Activated T-helper 9 cell treated with anti-CD3 and anti-CD28 coated beads, Interleukin-2, amount 50 U/mL, for 16 hours (primary cell): ENCODE data around the gene ATP9B.

Experiments used
- DNase-seq: peaks from one replicate; pipeline ENCODE4 v3.0.0-alpha.2; 2020; ENCODE audit warnings: low read depth

ATP9B gene

DNA sequence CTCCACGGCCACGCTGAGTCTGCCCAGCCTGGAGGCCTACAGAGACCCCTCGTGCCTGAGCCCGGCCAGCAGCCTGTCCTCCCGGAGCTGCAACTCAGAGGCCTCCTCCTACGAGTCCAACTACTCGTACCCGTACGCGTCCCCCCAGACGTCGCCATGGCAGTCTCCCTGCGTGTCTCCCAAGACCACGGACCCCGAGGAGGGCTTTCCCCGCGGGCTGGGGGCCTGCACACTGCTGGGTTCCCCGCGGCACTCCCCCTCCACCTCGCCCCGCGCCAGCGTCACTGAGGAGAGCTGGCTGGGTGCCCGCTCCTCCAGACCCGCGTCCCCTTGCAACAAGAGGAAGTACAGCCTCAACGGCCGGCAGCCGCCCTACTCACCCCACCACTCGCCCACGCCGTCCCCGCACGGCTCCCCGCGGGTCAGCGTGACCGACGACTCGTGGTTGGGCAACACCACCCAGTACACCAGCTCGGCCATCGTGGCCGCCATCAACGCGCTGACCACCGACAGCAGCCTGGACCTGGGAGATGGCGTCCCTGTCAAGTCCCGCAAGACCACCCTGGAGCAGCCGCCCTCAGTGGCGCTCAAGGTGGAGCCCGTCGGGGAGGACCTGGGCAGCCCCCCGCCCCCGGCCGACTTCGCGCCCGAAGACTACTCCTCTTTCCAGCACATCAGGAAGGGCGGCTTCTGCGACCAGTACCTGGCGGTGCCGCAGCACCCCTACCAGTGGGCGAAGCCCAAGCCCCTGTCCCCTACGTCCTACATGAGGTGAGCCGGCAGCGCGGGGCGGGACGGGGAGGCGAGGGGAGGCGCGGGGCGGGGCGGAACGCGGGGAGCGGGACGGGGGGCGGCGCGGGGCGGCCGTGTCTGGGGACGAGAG, 341.8 kb downstream of the ATP9B start:
- DNase-seq = no peak

DNA sequence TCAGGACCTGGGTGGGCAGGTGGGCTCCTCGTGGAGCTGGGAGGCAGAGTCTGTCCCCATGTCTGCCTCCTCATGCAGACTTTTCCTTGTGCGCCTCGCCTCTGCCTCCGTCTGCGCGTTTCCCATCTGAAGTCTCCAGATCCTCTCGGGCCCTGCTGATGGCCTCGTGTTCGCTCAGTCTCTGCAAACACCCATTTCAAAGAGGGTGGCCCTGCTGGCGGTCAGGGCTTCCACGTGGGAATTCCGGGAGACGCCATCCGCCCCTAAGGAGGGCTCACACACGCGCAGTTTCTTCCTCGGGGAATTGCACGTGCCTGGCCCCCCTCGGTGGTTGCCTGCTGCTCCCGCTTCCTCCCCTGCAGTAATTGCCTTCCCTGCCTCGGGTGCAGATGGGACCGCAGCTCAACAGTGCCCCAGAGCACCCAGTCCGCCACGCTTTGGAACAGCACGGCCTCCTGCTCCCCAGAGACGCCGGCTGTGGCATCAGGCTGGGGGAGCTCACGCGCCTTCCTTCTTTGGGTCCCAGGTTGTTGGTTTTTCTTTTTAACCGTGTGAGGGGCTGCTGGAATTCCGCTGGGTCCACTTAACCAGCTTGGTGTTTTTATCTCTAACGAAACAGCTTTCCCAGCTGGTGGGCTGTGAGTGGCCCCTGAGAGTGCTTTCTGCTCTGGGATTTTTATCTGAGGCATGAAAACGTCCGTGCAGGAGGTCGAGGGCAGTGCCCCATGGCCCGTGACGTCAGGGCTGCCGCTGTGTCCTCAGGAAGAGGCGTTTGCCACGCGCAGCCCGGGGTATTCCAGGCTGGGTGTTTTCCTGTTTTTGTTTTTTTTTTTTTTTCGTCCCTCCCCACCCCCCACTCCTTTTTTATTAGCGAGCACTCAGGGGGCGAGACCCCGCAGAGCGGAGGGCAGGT, 342.7 kb downstream of the ATP9B start:
- DNase-seq = no peak

DNA sequence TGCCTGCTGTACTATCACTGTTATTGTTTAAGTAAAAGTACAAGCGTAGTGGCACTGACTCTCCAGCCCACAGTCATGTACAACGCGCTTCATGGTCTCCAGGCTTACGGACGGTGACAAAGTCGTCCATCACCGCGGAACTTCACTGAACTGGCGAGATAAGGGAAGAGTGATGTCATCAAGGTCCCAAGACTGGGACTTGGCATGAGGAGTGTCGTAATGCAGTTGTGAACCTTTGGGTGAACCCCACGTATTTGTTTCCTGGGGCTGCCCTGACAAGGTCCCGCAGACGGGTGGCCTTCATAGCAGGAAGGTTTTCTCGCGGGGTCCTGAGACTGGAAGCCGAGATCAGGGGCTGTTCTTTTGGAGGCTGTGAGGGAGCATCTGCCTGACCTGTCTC, 343.8 kb downstream of the ATP9B start:
- DNase-seq = no peak

DNA sequence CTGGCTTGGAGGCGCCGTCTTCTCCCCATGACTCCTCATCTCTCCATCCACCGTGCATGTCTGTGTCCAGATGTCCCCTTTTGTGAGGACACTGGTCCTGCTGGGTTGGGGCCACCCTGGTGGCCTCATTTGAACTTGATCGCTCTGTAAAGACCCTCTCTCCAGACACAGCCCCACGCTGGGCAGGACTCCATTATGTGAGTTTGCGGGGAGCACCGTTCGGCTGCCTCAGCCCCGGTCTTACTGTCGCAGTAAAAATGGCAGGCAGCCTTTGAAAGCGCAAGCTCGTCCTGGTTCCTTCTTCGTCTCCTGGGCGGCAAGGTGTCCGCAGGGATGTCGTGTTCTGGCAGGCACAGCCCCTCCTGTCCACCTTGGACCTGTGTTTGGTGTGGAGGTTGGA, 344.2 kb downstream of the ATP9B start:
- DNase-seq = no peak

DNA sequence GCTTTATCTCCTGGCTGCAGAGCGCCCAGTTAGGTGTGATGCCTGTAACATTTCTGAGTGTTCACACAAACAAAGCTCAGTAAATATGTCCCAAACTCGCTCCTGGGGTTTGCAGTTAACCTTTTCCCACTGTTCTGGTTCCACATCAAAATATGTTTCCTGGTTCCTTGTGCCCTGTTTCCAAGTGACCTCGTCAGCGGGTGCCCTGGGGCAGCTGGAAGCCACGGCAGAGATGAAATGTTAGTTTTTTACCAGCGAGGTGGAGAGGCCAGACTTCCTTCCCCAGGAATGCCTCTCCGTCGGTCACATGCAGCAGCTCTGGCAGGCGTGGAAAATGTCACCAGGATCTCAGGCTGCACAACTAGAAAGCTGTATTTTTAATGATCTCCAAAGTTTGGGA, 344.7 kb downstream of the ATP9B start:
- DNase-seq = no peak

DNA sequence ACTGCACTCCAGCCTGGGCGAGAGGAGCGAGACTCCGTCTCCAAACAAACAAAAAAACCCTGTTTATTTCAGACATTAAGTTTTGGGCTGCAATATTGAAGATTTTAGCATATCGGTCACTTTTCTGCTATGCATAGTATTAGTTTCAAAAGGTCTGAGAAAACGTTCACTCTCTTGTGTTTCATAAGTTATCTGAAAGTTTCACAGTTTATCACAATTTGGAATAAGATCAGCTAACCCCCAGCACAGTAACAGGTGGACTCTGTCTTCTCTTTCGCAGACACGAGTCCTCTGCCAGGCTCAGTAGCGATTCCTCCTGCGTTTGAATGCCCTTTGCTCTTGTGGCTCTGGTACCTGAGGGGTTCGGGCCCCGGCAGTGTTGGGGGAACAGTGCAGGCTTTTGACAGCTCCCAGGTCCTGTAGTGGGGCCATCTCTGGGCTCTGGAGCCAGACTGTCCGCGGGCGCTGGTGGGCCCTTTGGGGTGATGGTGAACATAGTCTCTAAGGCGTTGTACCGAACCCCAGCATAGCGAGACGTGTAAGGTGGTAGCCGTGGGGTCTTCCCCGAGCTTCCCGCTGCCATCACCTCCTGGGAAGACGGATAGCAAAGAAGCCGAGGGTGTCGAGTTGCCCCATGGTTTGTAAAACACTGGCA, 347.0 kb downstream of the ATP9B start:
- no peak for DNase-seq

DNA sequence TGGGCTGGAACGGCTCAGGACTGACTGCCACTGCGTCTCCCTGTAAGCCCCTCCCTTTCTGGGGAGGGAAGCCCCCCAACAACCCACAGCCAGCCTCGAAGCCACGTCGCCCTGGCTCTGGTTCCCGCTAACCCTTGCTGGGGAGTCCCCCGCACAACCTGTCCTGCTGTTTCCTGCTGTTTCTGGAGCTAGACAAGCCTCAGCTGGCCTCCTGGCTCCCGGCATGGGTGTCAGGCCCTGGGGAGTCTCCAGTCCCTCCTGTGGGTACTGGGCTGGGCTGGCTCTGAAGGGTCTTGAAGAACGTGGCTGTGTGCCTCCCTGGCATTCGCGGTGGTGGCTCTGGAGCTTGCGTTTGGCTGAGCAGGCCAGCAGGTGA, 347.5 kb downstream of the ATP9B start:
- no peak for DNase-seq

DNA sequence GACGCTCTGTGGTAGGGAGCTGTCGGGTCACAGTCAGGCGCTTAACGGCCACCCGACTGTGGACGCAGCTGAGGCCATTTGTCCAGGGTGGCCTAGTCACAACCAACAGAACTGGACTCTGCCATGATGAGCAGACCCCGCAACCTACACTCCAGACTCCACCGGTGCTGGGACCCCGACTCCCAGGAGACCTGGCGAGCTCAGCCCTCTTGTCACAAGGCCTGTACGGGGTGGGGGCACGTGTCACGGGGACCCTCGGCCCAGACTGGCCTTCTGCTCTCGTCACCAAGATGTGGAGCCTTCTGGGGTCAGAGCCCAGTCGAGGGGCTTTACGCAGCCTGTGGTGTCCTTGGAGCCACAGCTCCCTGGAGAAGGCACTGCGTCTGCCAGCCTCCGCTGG, 349.0 kb downstream of the ATP9B start:
- no peak for DNase-seq

DNA sequence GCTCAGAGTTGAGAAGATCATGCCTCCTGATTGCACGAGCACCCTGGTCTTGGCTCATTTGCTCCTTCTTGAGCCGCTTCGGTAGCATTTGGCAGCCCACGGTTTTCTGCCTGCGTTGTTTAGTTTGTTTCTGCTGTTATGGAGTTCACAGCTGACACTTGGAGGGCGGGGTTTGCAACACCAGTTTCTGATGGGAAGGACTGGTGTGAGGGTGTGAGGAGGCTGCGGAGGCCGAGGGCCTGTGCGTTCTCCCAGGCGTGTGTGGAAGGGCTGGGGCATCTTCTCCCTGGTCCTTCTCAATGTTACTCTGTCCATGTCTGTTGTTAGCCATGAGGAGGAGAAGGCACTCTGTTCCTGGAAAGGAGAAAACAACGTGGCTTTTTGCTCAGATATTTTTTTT, 349.4 kb downstream of the ATP9B start:
- no peak for DNase-seq

DNA sequence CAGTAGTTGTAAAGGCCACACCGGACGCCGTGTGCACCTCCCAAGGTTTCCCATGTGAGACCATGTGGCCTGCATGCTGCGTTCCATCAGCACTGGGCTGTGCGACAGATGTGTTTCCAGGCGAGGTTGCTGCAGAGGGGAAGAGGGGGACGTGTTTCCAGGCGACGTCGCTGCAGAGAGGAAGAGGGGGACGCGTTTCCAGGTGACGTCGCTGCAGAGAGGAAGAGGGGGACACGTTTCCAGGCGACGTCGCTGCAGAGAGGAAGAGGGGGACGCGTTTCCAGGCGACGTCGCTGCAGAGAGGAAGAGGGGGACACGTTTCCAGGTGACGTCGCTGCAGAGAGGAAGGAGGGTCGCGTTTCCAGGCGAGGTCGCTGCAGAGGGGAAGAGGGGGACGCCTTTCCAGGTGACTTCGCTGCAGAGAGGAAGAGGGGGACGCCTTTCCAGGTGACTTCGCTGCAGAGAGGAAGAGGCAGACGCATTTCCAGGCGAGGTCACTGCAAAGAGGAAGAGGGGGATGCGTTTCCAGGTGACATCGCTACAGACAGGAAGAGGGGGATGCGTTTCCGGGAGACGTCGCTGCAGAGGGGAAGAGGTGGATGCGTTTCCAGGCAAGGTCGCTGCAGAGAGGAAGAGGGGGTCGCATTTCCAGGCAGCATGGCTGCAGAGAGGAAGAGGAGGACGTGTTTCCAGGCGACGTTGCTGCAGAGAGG, 351.0 kb downstream of the ATP9B start:
- DNase-seq = no peak

DNA sequence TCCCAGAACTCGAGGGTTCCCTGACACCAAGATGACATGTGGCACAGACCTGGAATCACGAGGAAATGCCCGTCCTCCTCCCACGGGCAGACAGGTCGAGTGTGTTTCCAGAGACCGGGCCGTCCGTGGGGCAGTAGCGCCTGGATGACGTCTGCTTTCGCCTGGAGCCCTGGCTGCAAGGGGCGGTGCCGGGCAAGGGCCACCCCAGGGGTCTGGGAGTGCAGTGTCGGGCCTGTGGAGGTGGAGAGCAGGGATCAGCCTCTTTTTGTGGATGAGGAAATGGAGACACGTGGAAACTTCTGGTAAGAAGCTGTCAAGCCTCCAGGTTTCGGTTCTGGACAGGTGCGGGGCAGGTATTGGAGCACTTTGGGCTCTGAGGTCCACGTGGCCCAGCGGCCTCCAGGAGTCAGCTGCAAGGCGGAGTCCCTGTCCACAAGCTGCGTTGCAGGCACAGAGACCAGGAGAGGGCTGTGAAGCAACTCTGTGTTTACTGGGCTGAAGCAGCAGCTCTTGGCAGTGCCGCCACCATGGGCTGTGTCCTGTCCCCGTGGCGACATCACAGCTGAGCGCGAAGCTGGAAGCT, 352.2 kb downstream of the ATP9B start:
- no peak for DNase-seq

DNA sequence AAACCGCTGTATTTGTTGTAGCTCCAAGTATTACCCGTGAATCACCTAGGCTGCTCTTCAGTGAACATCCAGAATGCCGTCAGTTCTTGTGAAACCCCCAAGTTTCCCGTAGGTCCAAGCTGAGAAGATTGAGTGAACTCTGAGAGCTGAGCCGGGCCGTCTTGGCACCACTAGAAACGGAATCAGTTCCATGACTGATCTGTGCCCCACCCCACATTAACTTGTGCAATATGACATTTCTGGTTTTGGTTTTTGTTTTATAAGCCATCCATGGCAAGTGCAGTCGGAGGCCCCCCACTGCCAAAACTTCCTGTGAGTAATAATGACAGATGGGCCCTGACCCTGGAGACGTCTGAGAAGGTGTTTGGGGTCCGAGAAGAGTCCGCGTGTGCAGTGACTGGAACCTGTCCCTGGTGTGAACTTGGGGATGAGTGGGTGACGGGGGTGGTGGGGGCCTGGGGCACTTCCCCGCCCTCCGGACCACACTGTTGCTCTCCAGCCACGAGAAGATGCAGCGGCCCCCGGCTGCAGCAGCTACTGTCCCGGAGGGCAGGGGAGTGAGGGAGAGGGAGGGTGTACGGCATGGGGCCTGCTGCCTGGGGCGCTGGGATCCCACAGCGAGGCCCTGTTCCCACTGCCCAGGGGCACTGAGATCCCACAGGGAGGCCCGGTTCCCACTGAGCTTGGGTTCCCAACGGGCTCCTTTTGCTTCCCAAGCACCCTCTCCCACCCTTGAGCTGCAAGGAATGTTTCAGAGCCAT, 353.0 kb downstream of the ATP9B start:
- DNase-seq = no peak

DNA sequence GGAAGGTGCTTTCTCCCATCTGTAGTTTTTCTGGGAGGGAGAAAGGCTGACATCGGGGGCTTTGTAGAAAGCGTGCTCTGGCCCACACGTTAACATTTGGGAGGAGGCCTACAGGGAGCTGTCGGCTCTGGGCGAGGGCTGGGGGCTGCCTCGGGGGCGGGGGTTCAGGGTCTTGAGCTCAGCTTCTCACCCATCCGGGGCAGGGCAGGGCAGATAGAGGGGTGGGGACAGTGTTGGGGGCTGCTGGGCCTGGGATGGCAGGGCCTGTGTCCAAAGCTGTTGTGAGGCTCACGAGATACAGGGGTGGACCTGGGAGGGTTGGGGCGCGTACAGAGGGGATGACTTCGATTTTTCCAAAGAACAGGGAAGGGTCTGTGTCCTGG, 353.6 kb downstream of the ATP9B start:
- no peak for DNase-seq

DNA sequence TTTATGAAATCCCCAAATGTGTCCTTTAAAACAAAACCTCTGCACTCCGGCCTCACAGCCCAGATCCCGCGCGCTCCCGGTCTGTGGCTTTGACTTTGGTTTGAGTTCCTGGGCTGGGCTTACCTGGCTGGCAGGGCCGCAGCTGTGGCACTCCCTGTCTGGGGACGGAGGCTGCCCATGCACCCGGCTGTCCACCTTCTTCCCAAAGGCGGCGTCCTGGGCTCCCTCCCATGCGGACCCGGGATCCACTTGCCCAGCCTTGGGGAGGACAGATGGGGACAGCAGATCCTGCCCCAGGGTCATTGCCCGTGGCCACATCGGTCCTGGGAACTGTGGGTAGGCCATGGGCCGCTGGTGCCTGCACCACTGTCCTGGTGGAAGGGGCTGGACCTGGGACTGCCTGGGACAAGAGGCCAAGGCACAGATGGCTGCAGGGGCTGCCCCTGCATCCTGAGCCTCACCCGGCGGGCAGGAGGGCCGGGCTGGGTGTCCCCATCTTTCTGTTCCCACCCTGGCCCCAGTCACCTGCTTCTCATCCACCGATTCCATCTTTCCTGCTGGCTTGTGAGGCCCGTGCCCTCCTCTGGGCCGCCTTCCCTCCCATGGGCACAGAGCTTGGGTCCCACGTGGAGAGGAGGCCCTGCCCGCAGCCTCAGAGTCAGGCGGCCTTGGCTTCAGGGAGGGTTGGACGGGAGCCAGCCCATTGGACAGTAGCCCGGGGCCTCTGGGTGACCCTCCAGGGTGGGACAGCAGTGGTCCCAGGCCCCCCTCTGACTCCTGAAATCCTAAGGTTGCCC, 354.2 kb downstream of the ATP9B start:
- DNase-seq = no peak

DNA sequence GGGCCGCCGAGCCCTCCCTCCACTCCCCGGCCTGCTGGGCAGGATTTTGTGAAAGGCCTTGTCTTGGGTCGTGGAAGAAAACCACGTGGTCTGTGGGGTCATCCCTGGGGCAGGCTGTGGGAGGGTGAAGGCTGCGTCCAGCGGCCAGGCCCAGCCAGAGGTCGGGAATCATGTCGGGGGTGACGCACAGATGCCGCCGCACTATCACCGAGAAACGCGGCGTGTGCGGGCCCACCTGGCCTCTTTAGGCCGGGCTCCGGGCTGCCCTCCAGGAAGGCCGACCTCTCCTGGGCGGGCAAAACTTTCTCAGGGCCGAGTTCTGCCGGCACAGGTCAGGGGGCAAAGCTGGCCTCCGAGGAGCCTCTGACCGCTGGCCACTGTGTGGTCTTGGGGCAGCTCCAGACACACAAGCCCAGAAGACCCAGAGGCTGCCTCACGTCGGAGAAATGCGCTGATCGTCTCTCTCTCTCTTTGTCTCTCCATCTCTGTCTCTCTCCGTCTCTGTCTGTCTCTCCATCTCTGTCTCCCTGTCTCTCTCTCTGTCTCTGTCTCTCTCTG, 354.9 kb downstream of the ATP9B start:
- no peak for DNase-seq

DNA sequence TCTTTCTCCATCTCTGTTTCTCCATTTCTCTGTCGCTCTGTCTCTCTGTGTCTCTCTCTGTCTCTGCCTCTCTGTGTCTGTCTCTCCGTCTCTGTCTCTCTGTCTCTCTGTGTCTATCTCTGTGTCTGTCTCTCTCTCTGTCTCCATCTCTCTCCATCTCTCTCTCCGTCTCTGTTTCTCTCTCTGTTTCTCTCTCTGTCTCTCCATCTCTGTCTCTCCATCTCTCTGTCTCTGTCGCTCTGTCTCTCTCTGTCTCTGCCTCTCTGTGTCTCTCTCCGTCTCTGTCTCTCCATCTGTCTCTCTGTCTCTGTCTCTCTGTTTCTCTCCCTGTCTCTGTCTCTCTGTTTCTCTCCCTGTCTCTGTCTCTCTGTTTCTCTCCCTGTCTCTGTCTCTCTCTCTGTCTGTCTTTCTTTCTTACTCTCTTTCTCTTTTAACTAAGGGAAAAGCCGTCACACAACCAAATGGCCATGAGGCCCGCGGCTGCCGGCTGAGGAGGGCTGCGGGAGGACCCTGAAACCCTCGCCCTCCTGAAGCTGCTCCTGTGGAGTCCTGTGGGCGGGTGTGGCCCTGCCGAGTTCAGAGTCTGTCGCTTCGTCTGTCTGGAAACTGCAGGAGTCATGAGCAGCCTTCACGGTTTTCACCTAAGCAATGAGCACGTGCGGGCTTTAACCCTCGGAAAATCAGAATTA, 355.8 kb downstream of the ATP9B start:
- no peak for DNase-seq

DNA sequence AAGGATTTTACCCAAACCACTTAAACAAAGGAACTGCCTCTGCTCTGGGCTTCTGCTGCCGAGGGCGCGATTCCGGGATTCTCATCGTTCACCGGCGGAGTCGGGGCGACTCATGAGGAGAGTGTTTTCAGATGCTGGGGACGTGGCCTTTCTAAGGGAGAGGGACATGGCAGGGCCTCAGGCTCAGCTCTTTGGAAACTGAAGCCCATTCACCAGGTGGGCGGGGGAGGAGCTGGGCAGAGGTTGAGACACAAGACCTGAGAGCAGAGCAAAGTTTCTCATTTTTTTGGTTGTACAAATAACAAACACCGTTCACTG, 356.3 kb downstream of the ATP9B start:
- DNase-seq = no peak

DNA sequence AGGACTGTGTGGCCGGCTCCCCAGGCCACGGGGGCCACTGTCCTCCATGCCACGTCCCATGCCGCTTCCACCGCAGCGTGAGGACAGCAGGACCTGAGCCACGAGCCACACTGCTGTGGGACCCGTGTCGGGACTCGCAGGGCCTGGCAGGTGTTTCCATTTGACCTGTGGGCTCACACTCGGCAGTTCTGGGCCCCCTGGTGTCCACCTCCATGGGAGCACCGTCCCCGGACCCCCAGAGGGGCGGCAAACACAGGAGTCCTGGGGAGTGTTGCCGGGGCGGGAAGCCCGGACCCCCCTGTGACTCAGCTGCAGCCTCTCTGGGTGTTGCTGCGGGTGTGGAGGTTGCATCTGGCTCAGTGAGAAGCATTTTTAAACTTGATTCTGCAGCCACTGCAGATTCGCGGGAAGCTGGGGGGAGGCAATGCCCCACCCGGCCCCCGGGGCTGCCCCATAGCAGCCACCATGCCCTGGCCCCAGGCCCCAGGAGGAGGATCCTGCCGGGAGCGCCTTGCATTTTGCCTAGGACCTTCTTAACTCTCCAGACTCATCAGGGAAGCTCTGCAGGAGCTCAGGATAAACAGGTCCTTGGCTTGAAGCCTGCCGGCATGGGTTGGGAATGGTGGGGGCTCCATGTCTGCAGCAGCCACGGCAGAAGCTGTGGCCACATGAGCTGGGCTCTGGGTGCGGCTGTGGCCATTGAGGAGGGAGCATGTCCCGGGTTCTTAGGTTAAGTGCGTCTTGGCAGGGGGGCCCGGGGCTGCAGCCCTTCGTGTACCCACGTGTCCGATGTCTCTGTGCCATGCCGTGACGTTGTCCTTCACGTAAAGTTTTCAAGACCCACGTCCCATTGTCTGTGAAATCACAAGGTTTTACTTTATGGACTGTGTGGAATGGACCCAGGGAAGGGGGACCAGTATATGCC, 357.4 kb downstream of the ATP9B start:
- DNase-seq = no peak
